ENCODE data around the gene CD300LD.

- TF ChIP-seq, protein P1, sequence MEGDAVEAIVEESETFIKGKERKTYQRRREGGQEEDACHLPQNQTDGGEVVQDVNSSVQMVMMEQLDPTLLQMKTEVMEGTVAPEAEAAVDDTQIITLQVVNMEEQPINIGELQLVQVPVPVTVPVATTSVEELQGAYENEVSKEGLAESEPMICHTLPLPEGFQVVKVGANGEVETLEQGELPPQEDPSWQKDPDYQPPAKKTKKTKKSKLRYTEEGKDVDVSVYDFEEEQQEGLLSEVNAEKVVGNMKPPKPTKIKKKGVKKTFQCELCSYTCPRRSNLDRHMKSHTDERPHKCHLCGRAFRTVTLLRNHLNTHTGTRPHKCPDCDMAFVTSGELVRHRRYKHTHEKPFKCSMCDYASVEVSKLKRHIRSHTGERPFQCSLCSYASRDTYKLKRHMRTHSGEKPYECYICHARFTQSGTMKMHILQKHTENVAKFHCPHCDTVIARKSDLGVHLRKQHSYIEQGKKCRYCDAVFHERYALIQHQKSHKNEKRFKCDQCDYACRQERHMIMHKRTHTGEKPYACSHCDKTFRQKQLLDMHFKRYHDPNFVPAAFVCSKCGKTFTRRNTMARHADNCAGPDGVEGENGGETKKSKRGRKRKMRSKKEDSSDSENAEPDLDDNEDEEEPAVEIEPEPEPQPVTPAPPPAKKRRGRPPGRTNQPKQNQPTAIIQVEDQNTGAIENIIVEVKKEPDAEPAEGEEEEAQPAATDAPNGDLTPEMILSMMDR (IDR thresholded peaks at IDR 0.05), result no peak
- TF ChIP-seq POLR2A (IDR thresholded peaks at IDR 0.05), result no peak
Measured at GRCh38 chr17:74568106-74568873, 23.8 kb downstream of the CD300LD start.
